HG03108 (cell line): ENCODE measurements around the gene CCNG1.

Source experiments
- ATAC-seq: cut with Tn5 transposase; IDR thresholded peaks from one replicate; pipeline ENCODE4 v1.9.1; 2021; ENCODE audit warnings: moderate library complexity; ENCODE audit not compliant: unreplicated experiment

Gene CCNG1

GRCh38 chr5:163489055-163489744 lies 51.8 kb downstream of the CCNG1 start:
- ATAC-seq: no peak

- no peak for ATAC-seq
Measured at GRCh38 chr5:163489745-163490075, 52.3 kb downstream of the CCNG1 start.
